Stimulated activated CD4-positive, alpha-beta T cell treated with anti-CD3 and anti-CD28 coated beads, TNF-alpha, amount 100 ng/mL, for 1 hour (primary cell): ENCODE results near the gene GAL3ST2.
"Not testable (repeated sequence)": the region's sequence is repeated elsewhere in the genome, so short reads cannot be mapped to it uniquely, and the experiment has no call there.

Experiments
- DNase-seq, 3 donors: peaks; one replicate each; pipeline ENCODE4 v3.0.0-alpha.2; 2020; ENCODE audit warnings: low read depth in 3 of 3, low spot score in 1 of 3

GAL3ST2 gene

DNA sequence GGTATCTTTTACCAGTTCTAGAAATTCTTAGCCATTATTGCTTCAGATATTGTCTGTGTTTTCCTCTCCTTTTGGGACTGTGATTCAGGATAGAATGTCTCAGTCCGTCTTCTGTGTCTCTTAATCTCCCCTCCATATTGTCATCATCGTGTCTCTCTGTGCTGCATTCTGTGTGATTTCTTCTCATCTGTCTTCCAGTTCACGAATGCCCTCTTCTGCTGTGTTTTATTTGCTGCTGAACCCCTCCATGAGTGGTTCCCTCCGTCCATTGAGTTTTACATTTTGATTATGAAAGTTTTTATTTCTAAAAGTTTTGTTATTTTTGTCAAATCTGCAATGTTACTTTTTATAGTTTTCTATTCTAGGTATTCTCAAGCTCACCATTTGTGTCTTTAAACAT, 30.5 kb upstream of the GAL3ST2 start:
- no peak for DNase-seq

DNA sequence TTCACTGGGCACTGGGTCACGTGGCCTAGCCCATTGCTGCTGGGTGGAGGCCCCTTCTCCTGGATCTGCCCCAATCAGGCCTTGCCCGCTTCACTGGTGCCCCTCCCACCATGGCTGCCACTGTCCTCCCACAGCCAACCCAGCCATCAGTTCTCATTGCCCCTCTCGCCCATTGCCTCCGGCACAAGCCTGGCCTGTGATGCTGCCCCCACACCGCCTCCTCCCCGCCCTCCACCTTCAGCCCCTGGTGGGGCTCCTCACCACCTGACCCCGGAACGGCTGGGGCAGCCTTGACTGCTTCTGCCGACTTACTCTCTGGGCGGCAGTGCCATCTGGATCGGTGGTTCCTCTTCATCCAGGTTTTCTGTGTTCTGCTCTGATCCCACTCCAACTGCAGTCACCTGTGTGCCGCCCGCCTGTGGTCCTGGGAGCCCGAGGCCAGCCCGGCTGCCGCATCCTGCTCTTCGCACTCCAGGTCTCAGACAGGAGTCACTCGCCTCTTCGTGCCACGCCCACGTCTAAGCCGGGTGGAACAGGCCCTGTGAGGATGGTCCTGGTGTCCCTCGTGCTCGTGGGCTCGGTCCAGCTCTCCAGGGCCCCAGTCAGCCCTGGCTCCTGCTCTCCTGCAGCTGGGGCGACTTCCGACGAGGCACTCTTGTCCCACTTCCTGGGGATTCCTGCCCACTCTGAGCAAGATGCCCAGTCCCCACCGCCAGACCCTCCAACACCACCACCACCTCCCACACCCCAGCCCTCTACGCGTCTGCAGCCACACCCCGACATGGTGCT, 28.0 kb upstream of the GAL3ST2 start:
- DNase-seq = no peak

- DNase-seq = no peak
Observed at GRCh38 chr2:241750076-241750840, 26.4 kb upstream of the GAL3ST2 start.

DNA sequence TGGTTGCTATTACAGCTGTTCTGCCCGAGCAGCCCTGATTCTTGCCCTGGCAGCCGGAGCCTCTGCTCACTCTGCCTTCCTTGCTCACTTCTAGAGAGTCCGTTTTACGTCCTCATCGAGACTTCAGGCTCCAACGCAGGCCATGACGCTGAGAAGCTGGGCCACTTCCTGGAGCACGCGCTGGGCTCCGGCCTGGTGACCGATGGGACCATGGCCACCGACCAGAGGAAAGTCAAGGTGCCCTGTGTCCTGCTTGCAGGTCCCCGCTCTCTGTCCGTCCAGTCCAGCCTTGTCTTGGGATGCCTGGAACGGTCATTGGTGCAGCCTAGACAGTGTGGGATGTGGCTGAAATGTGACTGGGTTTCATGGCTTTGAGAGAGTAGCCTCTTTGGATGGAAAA, 25.5 kb upstream of the GAL3ST2 start:
- no peak for DNase-seq

DNA sequence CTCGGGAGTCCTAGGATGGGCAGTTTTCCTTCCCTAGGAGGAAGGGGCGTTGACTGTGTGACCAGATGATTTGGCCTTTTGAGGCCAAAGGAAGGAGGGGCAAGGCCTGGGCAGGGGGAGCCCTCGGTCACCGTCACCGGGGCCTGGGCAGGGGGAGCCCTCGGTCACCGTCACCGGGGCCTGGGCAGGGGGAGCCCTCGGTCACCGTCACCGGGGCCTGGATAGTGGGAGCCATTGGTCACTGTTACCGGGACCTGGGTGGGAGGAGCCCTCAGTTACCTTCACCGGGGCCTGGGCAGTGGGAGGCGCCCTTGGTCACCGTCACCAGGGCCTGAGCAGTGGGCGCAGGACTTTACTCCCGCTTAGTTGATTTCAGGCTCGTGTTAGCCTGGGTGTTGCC, 24.8 kb upstream of the GAL3ST2 start:
- DNase-seq = no peak

DNA sequence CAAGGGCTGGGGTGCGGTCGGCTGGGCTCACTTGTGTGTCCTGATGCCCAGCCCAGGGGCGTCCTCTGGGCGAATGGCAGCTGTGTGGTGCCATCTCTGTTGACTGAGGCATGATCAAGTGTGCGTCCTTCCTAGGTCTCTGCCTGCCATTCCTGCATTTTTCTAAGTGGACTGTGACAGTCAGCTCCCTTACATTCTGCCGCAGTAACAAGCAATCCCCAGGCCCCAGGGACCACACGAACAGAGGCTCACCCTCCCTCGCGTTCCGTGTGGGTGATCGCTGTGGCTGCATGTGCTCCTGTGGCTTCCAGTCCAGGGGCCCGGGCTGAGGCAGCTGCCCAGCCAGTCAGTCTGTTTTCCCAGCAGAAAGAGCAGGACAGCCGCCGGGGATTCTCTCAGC, 24.4 kb upstream of the GAL3ST2 start:
- no peak for DNase-seq

- no peak for DNase-seq
Observed at GRCh38 chr2:241752689-241753276, 23.8 kb upstream of the GAL3ST2 start.

DNA sequence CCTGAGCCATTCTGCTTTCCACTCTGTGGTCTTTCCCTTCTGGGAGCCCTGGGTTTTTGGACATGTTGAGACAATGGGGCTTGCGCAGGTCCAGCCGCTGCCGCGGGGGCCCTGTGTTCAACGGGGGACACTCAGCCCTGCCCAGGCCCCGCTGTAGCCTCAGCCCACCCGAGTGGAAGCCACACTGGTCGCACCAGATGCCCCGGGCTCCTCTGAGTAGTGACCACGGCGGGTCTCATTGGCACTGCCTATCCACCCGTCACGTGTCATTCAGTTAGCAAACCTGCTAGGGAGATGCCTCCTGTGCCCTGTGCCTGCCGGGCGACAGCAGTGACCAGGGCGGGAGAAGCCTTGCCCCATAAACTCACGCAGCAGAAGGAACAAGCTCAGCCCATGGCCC, 23.1 kb upstream of the GAL3ST2 start:
- DNase-seq = no peak

- no peak for DNase-seq
Observed at GRCh38 chr2:241754042-241754441, 22.6 kb upstream of the GAL3ST2 start.

DNA sequence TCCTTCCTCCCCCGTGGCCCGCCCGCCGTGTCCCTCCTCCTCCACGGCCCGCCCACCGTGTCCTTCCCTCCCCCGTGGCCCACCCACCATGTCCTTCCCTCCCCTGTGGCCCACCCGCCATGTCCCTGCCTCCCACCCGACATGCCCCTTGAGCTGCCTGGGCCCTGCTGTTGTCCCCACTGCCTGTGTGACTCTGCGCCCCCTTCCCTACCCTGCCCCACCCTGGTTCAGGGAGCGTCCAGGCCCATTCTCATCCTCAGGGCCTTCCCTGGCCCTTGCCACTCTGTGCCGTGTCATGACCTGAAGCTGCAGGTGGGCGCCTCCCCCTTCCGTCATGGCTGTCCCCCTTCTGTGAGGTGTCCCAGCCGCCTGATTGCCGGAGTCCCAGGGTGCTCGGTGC, 21.5 kb upstream of the GAL3ST2 start:
- DNase-seq = no peak

GRCh38 chr2:241755777-241756176, 20.8 kb upstream of the GAL3ST2 start:
- DNase-seq = no peak

- DNase-seq = no peak
Observed at GRCh38 chr2:241759067-241759807, 17.4 kb upstream of the GAL3ST2 start.

GRCh38 chr2:241759893-241760292, 16.7 kb upstream of the GAL3ST2 start:
- not testable (repeated sequence) for DNase-seq

GRCh38 chr2:241760301-241760771, 16.3 kb upstream of the GAL3ST2 start:
- DNase-seq = no peak

DNA sequence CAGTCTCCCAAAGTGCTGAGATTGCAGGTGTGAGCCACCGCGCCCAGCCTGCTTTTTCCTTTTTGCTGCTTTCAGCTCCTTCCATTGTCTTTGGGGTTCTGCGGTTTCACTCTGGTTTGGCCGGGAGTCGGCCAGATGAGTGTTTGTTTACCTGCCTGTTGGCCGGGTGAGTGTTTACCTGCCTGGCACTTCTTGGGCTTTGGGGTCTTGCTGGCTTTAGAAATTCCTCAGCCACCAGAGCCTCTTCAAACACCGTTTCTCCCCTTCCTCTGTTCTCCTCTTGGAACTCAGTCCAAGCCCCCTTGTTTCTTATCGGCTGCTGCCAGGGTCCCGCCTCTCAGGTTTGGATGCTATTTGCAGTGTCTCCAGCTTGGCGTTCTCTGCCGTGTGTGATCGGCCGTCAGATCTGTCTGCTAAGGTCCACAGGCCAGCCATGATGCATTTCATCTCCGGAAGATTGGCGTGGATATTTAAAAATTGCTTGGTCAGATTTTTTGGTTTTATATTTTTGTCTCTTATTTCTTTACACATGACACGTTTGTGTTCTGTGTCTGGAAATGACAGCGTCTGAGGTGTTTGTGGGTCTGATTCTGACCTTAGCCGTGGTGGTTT, 14.2 kb upstream of the GAL3ST2 start:
- no peak for DNase-seq

DNA sequence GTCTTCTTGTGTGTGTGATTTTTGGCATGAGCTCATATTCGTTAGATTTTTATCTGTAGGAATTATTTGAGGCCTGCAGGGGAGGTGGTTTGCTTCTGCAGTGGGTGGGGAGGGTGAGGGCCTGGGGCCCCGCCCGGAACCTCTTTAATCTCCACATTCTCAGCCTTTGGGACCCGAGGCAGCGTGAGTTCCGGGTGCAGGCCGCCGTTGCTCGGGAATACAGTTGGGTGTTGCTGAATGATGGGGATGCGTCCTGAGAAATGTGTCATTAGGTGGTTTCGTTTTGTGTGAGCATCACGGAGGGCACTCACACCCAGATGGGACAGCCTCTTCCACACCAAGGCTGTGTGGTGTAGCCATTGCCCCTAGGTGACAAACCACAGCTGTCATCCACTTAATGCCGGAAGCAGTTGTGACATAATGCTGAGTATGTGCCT, 13.7 kb upstream of the GAL3ST2 start:
- DNase-seq = peak in 2 of 3 donors; percentile 28 to 32

DNA sequence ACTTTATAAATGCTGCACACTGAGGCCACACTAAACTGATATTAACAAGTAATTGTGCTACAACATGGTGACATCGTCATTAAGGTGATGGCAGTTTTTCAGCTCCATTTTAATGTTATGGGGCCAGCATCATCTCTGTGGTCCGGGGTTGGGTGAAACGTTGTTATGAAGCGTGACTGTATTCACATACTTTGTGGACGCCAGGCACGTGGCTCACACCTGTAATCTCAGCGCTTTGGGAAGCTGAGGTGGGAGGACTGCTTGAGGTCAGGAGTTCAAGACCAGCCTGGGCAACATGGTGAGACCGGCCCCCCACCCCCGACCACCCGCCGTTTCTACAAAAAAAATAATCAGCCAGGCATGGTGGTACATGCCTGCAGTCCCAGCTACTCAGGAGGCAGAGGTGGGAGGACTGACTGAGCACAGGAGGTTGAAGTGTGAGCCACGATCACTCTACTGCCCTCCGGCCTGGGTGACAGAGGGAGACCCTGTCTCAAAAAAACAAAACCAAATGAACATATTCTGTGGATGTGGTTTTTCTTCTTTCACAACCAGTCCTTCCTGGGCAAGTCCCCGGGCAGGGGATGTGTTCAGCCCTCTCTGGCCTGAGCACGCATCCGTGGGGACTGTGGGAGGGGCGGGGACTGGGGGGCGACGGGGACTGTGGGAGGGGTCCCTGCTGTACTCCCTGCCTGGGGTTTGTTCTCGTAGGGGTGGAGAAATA, 12.9 kb upstream of the GAL3ST2 start:
- DNase-seq = no peak

DNA sequence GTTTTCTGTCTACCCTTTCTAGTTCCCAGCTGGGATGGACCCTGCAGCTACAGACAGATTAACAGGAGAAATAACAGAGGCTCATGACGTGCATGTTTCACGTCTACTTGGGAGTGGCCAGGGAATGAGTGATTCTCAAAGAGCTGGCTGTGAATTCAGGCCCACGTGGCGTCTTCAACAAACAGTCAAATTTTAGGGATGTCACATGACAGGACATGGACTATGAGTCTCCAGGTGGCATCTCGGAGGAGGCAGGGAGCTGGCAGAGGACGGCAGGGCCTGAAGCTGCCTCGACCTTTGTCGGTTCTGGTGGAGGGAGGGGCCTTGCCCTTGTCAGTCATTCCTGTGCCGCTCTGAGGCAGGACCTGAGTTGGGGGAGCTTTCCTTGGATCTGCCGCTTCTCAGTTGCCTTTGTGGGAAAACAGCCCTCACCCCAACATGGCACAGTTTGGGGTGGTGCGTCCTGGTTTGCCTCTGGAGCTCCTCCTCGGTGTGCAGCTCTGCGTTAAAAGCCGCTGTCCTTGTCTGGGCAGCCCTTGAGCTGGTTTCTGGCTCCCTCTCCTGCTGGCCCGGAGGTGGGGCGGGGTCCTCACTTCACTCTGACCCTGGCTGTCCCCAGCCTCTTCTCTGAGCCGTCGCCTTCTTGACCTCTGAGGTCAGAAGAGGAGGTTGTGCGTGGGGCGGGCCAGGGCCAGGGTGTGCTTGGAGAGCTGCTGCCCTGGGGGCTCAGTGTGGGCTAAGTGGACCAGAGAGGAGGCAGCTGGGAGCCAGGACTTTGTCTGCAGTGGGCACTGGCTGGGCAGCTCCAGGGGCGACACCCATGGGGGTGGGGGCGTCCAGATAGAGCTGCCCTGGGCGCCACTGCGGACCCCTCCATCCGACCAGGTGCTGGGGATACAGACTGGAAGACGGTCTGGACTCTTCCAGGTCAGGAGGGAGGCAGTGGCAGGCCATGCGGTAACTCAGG, 12.1 kb upstream of the GAL3ST2 start:
- no peak for DNase-seq
